Liver (tissue), 9 donors: ENCODE results near the gene NOS1AP. TPM values are rescaled to one million over a fixed set of nuclear protein-coding genes. Genes with fewer than 3 reads are reported as not detected.

Experiments used
- DNase-seq: peaks from one replicate; pipeline ENCODE4 v3.0.0-alpha.2; 2017; ENCODE audit warnings: low spot score
- H3K27ac ChIP-seq, 2 donors: one replicate each; pipeline ENCODE4 v1.7.0; 2013; ENCODE audit warnings: inconsistent platforms in 2 of 2, low read length in 2 of 2, control low read depth in 1 of 2, low read depth in 1 of 2, mild to moderate bottlenecking in 1 of 2
- H3K27me3 ChIP-seq, 4 donors: one replicate each; pipeline versions ENCODE4 v1.6.1 to v1.7.0; 2013; ENCODE audit warnings: low read length in 3 of 4, inconsistent platforms in 1 of 4, mild to moderate bottlenecking in 1 of 4, moderate library complexity in 1 of 4; ENCODE audit not compliant: control insufficient read depth in 4 of 4, insufficient read depth in 4 of 4
- H3K36me3 ChIP-seq, 4 donors: one replicate each; pipeline versions ENCODE4 v1.6.1 to v1.7.0; 2013; ENCODE audit warnings: low read length in 3 of 4, mild to moderate bottlenecking in 3 of 4, low read depth in 1 of 4, moderate library complexity in 1 of 4; ENCODE audit not compliant: control insufficient read depth in 4 of 4, insufficient read depth in 3 of 4
- H3K4me1 ChIP-seq, 4 donors: one replicate each; pipeline versions ENCODE4 v1.6.1 to v1.7.0; 2013; ENCODE audit warnings: low read length in 3 of 4, mild to moderate bottlenecking in 3 of 4, moderate library complexity in 1 of 4; ENCODE audit not compliant: control insufficient read depth in 4 of 4, insufficient read depth in 4 of 4
- H3K4me3 ChIP-seq, 3 donors: one replicate each; pipeline versions ENCODE4 v1.6.1 to v1.7.0; 2013; ENCODE audit warnings: low read length in 3 of 3, control low read depth in 1 of 3, low read depth in 1 of 3, mild to moderate bottlenecking in 1 of 3
- H3K9ac ChIP-seq, 2 donors: one replicate each; pipeline ENCODE4 v1.7.0; 2013; ENCODE audit warnings: low read length in 2 of 2, mild to moderate bottlenecking in 2 of 2, moderate library complexity in 2 of 2, control low read depth in 1 of 2, low read depth in 1 of 2
- H3K9me3 ChIP-seq, 4 donors: one replicate each; pipeline versions ENCODE4 v1.6.1 to v1.7.0; 2013; ENCODE audit warnings: low read length in 3 of 4; ENCODE audit not compliant: control insufficient read depth in 4 of 4
- ATF3 ChIP-seq: IDR thresholded peaks from 2 replicates; pipeline ENCODE4 v1.6.1; 2016; ENCODE audit warnings: antibody characterized with exemption
- EGR1 ChIP-seq, 2 donors: IDR thresholded peaks; 2 replicates each; pipeline ENCODE4 v1.6.1; 2016 to 2018; ENCODE audit warnings: antibody characterized with exemption in 2 of 2, low read depth in 2 of 2
- FOXA1 ChIP-seq: IDR thresholded peaks from 2 replicates; pipeline ENCODE4 v1.6.1; 2016; ENCODE audit warnings: antibody characterized with exemption
- FOXA2 ChIP-seq: IDR thresholded peaks from 2 replicates; pipeline ENCODE4 v1.6.1; 2016; ENCODE audit warnings: antibody characterized with exemption
- GABPA ChIP-seq, 2 donors: IDR thresholded peaks in 1 of 2; conservative IDR thresholded peaks in 1 of 2; 2 replicates each; pipeline ENCODE4 v1.6.1; 2016; ENCODE audit warnings: antibody characterized with exemption in 2 of 2, mild to moderate bottlenecking in 1 of 2, moderate library complexity in 1 of 2
- HNF4A ChIP-seq, 2 donors: conservative IDR thresholded peaks; 2 replicates each; pipeline ENCODE4 v1.6.1; 2016; ENCODE audit warnings: antibody characterized with exemption in 2 of 2, mild to moderate bottlenecking in 2 of 2
- HNF4G ChIP-seq: IDR thresholded peaks from 2 replicates; pipeline ENCODE4 v1.6.1; 2016; ENCODE audit warnings: antibody characterized with exemption
- JUND ChIP-seq, 2 donors: IDR thresholded peaks; 2 replicates each; pipeline ENCODE4 v1.6.1; 2016; ENCODE audit warnings: antibody characterized with exemption in 2 of 2
- MAX ChIP-seq: IDR thresholded peaks from 2 replicates; pipeline ENCODE4 v1.6.1; 2016; ENCODE audit warnings: antibody characterized with exemption
- NR2F2 ChIP-seq: IDR thresholded peaks from 2 replicates; pipeline ENCODE4 v1.6.1; 2016; ENCODE audit warnings: antibody characterized with exemption
- RAD21 ChIP-seq, 2 donors: IDR thresholded peaks; 2 replicates each; pipeline ENCODE4 v1.6.1; 2016; ENCODE audit warnings: antibody characterized with exemption in 2 of 2, mild to moderate bottlenecking in 2 of 2
- REST ChIP-seq: IDR thresholded peaks from 2 replicates; pipeline ENCODE4 v1.6.1; 2016; ENCODE audit warnings: antibody characterized with exemption, mild to moderate bottlenecking
- RXRA ChIP-seq, 2 donors: IDR thresholded peaks; 2 replicates each; pipeline ENCODE4 v1.6.1; 2017 to 2018; ENCODE audit warnings: antibody characterized with exemption in 2 of 2, mild to moderate bottlenecking in 1 of 2
- SP1 ChIP-seq: IDR thresholded peaks from 2 replicates; pipeline ENCODE4 v1.6.1; 2018; ENCODE audit warnings: antibody characterized with exemption, mild to moderate bottlenecking
- TAF1 ChIP-seq: conservative IDR thresholded peaks from 2 replicates; pipeline ENCODE4 v1.6.1; 2016; ENCODE audit warnings: antibody characterized with exemption, mild to moderate bottlenecking
- YY1 ChIP-seq: IDR thresholded peaks from 2 replicates; pipeline ENCODE4 v1.6.1; 2016; ENCODE audit warnings: antibody characterized with exemption, mild to moderate bottlenecking
- ZBTB33 ChIP-seq: IDR thresholded peaks from 2 replicates; pipeline ENCODE4 v1.6.1; 2016; ENCODE audit warnings: antibody characterized with exemption
- WGBS: extraction: QIAGEN DNeasy Blood & Tissue Kit; methylation state at CpG from one replicate; pipeline ENCODE4 v1.1.7; 2013; 5-methylcytosine and 5-hydroxymethylcytosine counted together
- polyA plus RNA-seq, 2 donors: library from polyadenylated mRNA; stranded (reverse) in 1 of 2; unstranded in 1 of 2; fragments of 200-250 nt in 1 of 2; fragments of >200 nt in 1 of 2; fragmentation: Nextera tagmentation in 1 of 2; extraction: Ambion mirVana in 1 of 2; gene quantifications; one replicate each; pipeline versions ENCODE4 v1.2.1 to v1.2.3, GENCODE V29; 2013 to 2015
- total RNA-seq, 2 donors: library from RNA; depleted of rRNA; stranded (reverse); fragments of >200 nt; gene quantifications; one replicate each; pipeline ENCODE4 v1.2.3, GENCODE V29; 2014
- donor health status: healthy.
- donor health status: healthy.
- donor health status: healthy.
- donor health status: healthy.
- donor health status: healthy.

Gene NOS1AP
- total and polyA plus RNA-seq, 4 donors: 1.4 to 13.0 (median 4.5) TPM

GRCh38 chr1:162189345-162189744 lies 119.9 kb downstream of the NOS1AP start:
- Histone ChIP-seq H3K9ac (no peak overlapping the region), H3K27me3 (no peaks in the 10 kb centered on the region), H3K4me1 (peaks cover 20 to 46% (median 28%) of the 10 kb centered on the region in 4 donors), H3K4me3 (no peak overlapping the region), H3K36me3 (no peaks in the 10 kb centered on the region), H3K9me3 (no peaks in the 10 kb centered on the region), H3K27ac (peak overlapping the region in 1 of 2 donors; percentile 10)
- TF ChIP-seq HNF4A (conservative IDR thresholded peaks at IDR 0.05): peak; percentile 13 to 30
- TF ChIP-seq RXRA (IDR thresholded peaks at IDR 0.05): peak in 1 of 2 donors; percentile 8
- TF ChIP-seq YY1: no peak
- no peak for TF ChIP-seq GABPA (IDR thresholded peaks at IDR 0.05 in 1 of 2, conservative IDR thresholded peaks at IDR 0.05 in 1 of 2)
- no peak for TF ChIP-seq HNF4G
- no peak for TF ChIP-seq ZBTB33
- TF ChIP-seq JUND (IDR thresholded peaks at IDR 0.05): no peak
- TF ChIP-seq RAD21 (IDR thresholded peaks at IDR 0.05): no peak
- no peak for TF ChIP-seq NR2F2
- no peak for TF ChIP-seq TAF1
- TF ChIP-seq FOXA1: no peak
- TF ChIP-seq ATF3: no peak
- no peak for TF ChIP-seq EGR1 (IDR thresholded peaks at IDR 0.05; ENCODE audit: low read depth in 2 of 2)
- peak; percentile 14 for TF ChIP-seq SP1
- peak; percentile 46 for TF ChIP-seq FOXA2
- no peak for TF ChIP-seq REST
- WGBS: 38% methylated on average over 1 of the region's 1 CpG
- DNase-seq: no peak

- Histone ChIP-seq H3K27me3 (no peaks in the 10 kb centered on the region), H3K36me3 (no peaks in the 10 kb centered on the region), H3K4me1 (peaks cover 31 to 60% (median 42%) of the 10 kb centered on the region in 4 donors), H3K9ac (no peak overlapping the region), H3K27ac (no peak overlapping the region), H3K9me3 (no peaks in the 10 kb centered on the region), H3K4me3 (no peak overlapping the region)
- no peak for TF ChIP-seq YY1
- no peak for TF ChIP-seq FOXA2
- TF ChIP-seq MAX: no peak
- TF ChIP-seq JUND (IDR thresholded peaks at IDR 0.05): no peak
- TF ChIP-seq NR2F2: peak; percentile 37
- WGBS: 77% methylated on average over 3 of the region's 3 CpGs
- DNase-seq: no peak
Measured at GRCh38 chr1:162191396-162192305, 122.2 kb downstream of the NOS1AP start.
